Measurements from ENCODE around the gene DTNBP1.

The DTNBP1 gene

DNA sequence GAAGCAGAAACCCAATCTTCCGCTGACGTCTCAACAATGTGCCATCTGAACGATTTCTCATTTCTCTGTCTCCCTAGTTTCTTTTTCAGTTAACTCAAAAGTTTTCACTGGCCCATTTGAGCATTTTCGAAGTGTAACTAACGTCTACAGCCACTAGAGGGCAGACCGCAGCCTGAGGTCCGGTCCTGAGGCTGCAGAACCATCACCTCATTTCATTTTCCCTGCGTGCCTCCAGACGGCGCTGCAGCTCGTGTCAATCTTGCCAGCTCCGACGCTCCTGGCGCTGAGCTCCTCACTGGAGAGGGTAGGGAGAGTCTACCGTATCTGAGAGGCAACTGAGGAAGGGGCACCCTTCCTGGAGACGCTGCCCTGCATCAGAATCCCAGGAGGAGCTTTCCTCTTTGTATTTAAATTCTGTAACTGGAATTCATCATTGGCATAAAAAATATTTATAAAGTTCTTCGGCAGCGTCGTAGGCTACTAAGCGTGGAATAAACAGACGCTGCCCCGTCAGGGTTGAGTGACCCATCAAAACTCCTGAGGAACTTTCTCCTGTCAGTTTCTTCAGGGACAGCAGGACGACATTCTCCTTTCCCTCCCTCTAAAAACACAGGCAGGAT is 28.5 kb upstream of the DTNBP1 start:
- H3K4me1 ChIP-seq (ENCODE audit: control insufficient read depth, low read length) = peaks cover 21% of the 10 kb centered on the region
- TF ChIP-seq EZH2phosphoT487 (IDR thresholded peaks at IDR 0.05; ENCODE audit: borderline replicate concordance, low read length) = no peak
- TF ChIP-seq, protein P1, sequence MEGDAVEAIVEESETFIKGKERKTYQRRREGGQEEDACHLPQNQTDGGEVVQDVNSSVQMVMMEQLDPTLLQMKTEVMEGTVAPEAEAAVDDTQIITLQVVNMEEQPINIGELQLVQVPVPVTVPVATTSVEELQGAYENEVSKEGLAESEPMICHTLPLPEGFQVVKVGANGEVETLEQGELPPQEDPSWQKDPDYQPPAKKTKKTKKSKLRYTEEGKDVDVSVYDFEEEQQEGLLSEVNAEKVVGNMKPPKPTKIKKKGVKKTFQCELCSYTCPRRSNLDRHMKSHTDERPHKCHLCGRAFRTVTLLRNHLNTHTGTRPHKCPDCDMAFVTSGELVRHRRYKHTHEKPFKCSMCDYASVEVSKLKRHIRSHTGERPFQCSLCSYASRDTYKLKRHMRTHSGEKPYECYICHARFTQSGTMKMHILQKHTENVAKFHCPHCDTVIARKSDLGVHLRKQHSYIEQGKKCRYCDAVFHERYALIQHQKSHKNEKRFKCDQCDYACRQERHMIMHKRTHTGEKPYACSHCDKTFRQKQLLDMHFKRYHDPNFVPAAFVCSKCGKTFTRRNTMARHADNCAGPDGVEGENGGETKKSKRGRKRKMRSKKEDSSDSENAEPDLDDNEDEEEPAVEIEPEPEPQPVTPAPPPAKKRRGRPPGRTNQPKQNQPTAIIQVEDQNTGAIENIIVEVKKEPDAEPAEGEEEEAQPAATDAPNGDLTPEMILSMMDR (IDR thresholded peaks at IDR 0.05; ENCODE audit: low read depth, low read length, poor library complexity, severe bottlenecking) = peak; percentile 99
- no peaks in the 10 kb centered on the region for H3K27me3 ChIP-seq (ENCODE audit: control insufficient read depth, low read length)
- no peak overlapping the region for H3K27ac ChIP-seq (ENCODE audit: low read depth, low read length)
- no peaks in the 10 kb centered on the region for H3F3A ChIP-seq (ENCODE audit: control insufficient read depth, insufficient read depth)
- H3K9me3 ChIP-seq (ENCODE audit: control insufficient read depth, insufficient read depth, low read length) = no peaks in the 10 kb centered on the region
- H3K4me2 ChIP-seq (ENCODE audit: low read length) = peak overlapping the region; percentile 59
- H4K20me1 ChIP-seq (ENCODE audit: control insufficient read depth, insufficient read depth, low read depth, low read length) = no peaks in the 10 kb centered on the region
- no peaks in the 10 kb centered on the region for H3K79me2 ChIP-seq (ENCODE audit: control insufficient read depth, low read length)
- H3K9me2 ChIP-seq (replicated peaks; ENCODE audit: control insufficient read depth, low read length) = no peaks in the 10 kb centered on the region
- no peaks in the 10 kb centered on the region for H3K36me3 ChIP-seq (ENCODE audit: control insufficient read depth, low read length)
- peak overlapping the region; percentile 39; the same call in 1 of the 2 replicates for H3K4me3 ChIP-seq (ENCODE audit: low read length)

DNA sequence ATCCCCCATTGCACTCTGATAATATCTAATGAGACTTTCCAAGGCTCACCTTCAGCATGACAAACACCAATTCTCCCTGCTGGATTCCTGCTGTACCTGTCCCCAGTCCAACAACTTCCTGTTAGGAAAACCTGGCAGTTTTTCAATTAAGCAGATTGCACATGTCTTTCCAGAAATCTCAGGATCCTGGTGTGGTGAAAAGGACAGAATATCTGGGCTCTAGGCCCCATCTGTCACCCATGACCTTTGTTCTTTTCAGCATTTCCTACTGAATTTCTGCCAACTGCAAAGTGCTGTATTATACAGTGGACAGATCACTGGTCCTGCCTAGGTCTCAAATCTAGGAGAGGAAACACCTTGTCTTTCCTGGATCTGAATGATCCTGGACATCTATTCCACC is 27.7 kb upstream of the DTNBP1 start:
- no peak overlapping the region for H3K27ac ChIP-seq (ENCODE audit: low read depth, low read length)
- peak overlapping the region; percentile 59 for H3K4me2 ChIP-seq (ENCODE audit: low read length)
- no peak for TF ChIP-seq EZH2phosphoT487 (IDR thresholded peaks at IDR 0.05; ENCODE audit: borderline replicate concordance, low read length)
- TF ChIP-seq, protein P1 (IDR thresholded peaks at IDR 0.05; ENCODE audit: low read depth, low read length, poor library complexity, severe bottlenecking) = no peak

DNA sequence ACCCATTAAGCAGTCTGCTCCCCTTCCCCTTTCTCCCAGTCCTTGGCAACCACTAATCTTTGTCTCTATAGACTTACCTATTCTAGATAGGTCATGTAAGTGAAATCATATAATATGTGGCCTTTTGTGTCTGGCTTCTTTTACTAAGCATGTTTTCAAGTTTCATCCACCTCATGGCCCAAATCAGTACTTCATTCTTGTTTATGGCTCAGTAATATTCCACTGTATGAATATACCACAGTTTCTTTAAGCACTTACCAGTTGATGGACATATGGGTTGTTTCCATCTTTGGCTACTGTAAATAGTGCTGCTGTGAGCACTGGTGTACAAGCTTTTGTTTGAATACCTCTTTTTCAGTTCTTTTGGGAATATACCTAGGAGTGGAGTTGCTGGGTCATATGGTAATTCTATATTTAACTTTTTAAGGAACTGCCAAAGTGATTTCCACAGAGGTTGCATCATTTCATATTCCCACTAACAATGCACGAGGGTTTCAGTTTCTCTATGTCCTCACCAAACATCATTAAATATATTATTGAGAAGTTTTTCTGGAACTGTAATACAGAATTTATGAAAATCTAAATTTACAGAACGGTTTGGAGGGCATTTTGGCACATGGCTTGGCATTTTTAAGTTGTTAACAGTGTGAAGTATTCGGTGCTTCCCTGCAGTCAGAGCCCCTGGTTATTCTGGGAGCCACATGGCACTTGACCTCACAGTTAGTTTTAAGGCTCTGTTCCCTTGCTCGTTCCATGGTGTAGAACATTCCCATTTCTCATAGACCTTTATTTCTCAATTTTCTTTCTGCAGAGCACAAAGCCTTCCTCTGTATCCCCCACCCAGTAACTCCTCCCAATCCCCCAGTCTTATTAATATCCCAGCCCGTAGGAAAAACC is 27.0 kb upstream of the DTNBP1 start:
- TF ChIP-seq, protein P1 (IDR thresholded peaks at IDR 0.05; ENCODE audit: low read depth, low read length, poor library complexity, severe bottlenecking) = no peak
- TF ChIP-seq EZH2phosphoT487 (IDR thresholded peaks at IDR 0.05; ENCODE audit: borderline replicate concordance, low read length) = no peak
- H3F3A ChIP-seq (ENCODE audit: control insufficient read depth, insufficient read depth) = 0 out of 2 replicates have a peak, but pooled peaks cover 2% of the 10 kb centered on the region
- H3K9me2 ChIP-seq (replicated peaks; ENCODE audit: control insufficient read depth, low read length) = no peaks in the 10 kb centered on the region
- no peak overlapping the region for H3K4me3 ChIP-seq (ENCODE audit: low read length)
- no peaks in the 10 kb centered on the region for H3K9me3 ChIP-seq (ENCODE audit: control insufficient read depth, insufficient read depth, low read length)
- peaks cover 30% of the 10 kb centered on the region for H3K4me1 ChIP-seq (ENCODE audit: control insufficient read depth, low read length)
- no peaks in the 10 kb centered on the region for H3K27me3 ChIP-seq (ENCODE audit: control insufficient read depth, low read length)
- H3K4me2 ChIP-seq (ENCODE audit: low read length) = no peak overlapping the region
- no peaks in the 10 kb centered on the region for H3K79me2 ChIP-seq (ENCODE audit: control insufficient read depth, low read length)
- H3K27ac ChIP-seq (ENCODE audit: low read depth, low read length) = no peak overlapping the region
- H3K36me3 ChIP-seq (ENCODE audit: control insufficient read depth, low read length) = no peaks in the 10 kb centered on the region
- H4K20me1 ChIP-seq (ENCODE audit: control insufficient read depth, insufficient read depth, low read depth, low read length) = no peaks in the 10 kb centered on the region

More for the DNA sequence above, 27.7 kb upstream of the DTNBP1 start:
- Histone ChIP-seq H4K20me1 (ENCODE audit: control insufficient read depth, insufficient read depth, low read depth, low read length) (no peaks in the 10 kb centered on the region), H3K9me2 (replicated peaks; ENCODE audit: control insufficient read depth, low read length) (no peaks in the 10 kb centered on the region), H3K27me3 (ENCODE audit: control insufficient read depth, low read length) (no peaks in the 10 kb centered on the region), H3K36me3 (ENCODE audit: control insufficient read depth, low read length) (no peaks in the 10 kb centered on the region), H3K79me2 (ENCODE audit: control insufficient read depth, low read length) (no peaks in the 10 kb centered on the region), H3F3A (ENCODE audit: control insufficient read depth, insufficient read depth) (0 out of 2 replicates have a peak, but pooled peaks cover 2% of the 10 kb centered on the region), H3K4me1 (ENCODE audit: control insufficient read depth, low read length) (peaks cover 29% of the 10 kb centered on the region), H3K4me3 (ENCODE audit: low read length) (no peak overlapping the region), H3K9me3 (ENCODE audit: control insufficient read depth, insufficient read depth, low read length) (no peaks in the 10 kb centered on the region)
